Measurements from ENCODE around the gene LGR5.

- TF ChIP-seq CTCF (conservative IDR thresholded peaks at IDR 0.05) = no peak
- no peak for TF ChIP-seq ZFX (IDR thresholded peaks at IDR 0.05)
Measured at GRCh38 chr12:71476513-71476912, 36.9 kb downstream of the LGR5 start.

All from C4-2B (cell line).